Left ventricle myocardium inferior (tissue), 1 donor: ENCODE data around the gene RNF31. TPM values are rescaled to one million over a fixed set of nuclear protein-coding genes. Genes with fewer than 3 reads are reported as not detected.

Experiments
- DNase-seq: peaks from one replicate; pipeline ENCODE4 v3.0.0-alpha.2; 2020
- H3K27ac ChIP-seq: fragments of 200-600 bp; replicated peaks from 2 replicates; pipeline ENCODE4 v1.8.0; 2021
- H3K27me3 ChIP-seq: fragments of 200-600 bp; 2 replicates; pipeline ENCODE4 v1.8.0; 2021; ENCODE audit warnings: low read depth
- H3K36me3 ChIP-seq: fragments of 200-600 bp; 2 replicates; pipeline ENCODE4 v1.8.0; 2021
- H3K4me1 ChIP-seq: fragments of 200-600 bp; 2 replicates; pipeline ENCODE4 v1.8.0; 2021
- H3K4me3 ChIP-seq: fragments of 200-600 bp; 2 replicates; pipeline ENCODE4 v1.8.0; 2021; ENCODE audit warnings: mild to moderate bottlenecking, moderate library complexity
- H3K9me3 ChIP-seq: fragments of 200-600 bp; replicated peaks from 2 replicates; pipeline ENCODE4 v1.8.0; 2021
- CTCF ChIP-seq: fragments of 200-600 bp; IDR thresholded peaks from 2 replicates; pipeline ENCODE4 v1.8.0; 2021; ENCODE audit warnings: antibody characterized with exemption, mild to moderate bottlenecking, borderline replicate concordance
- intact Hi-C: fragments of 100-400 bp; cut with micrococcal nuclease; formaldehyde crosslinking; loops from one replicate; pipeline ENCODE4 v1.11.0; 2022
- total RNA-seq: library from RNA; stranded (reverse); fragmentation: NEBNext Ultra II Directional; extraction: Animal tissue kit (Norgen Biotek cat#: 25700); gene quantifications from one replicate; pipeline ENCODE4 v1.2.1, GENCODE V29; 2021
- donor health status: DM: no; HTN: yes; CAD: no; lungs with severe emphysema.

RNF31 gene
- total RNA-seq, 1 donor from 2014 or later: 34.8 TPM

- TF ChIP-seq CTCF: no peak
- H3K9me3 ChIP-seq: no peaks in the 10 kb centered on the region
- H3K27me3 ChIP-seq: no peaks in the 10 kb centered on the region
- peak within 1 kb of the TSS; percentile 99 for H3K4me3 ChIP-seq
- H3K27ac ChIP-seq: peak within 1 kb of the TSS; percentile 98
- peak; percentile 93 for DNase-seq
- H3K4me1 ChIP-seq: peaks cover 61% of the 10 kb centered on the region
- peaks cover 45% of the 10 kb centered on the region for H3K36me3 ChIP-seq
- intact Hi-C loops: no loop called here
Observed at GRCh38 chr14:24146453-24146977, 783 bp upstream of the RNF31 start, which contains the start of gene PSME2. Gene PSME2 (minus strand): TSS chr14:24146610. CDS start chr14:24146581, 29 bp downstream.

- Histone ChIP-seq H3K27ac (peak overlapping the region; percentile 98), H3K9me3 (no peaks in the 10 kb centered on the region), H3K4me3 (peak overlapping the region; percentile 99), H3K36me3 (peaks cover 59% of the 10 kb centered on the region), H3K27me3 (no peaks in the 10 kb centered on the region), H3K4me1 (peaks cover 52% of the 10 kb centered on the region)
- no peak for TF ChIP-seq CTCF
- intact Hi-C loops: no loop called here
- no peak for DNase-seq
Observed at GRCh38 chr14:24147761-24148428, 597 bp downstream of the RNF31 start.

GRCh38 chr14:24149302-24149969, 2.1 kb downstream of the RNF31 start:
- Histone ChIP-seq H3K27ac (no peak overlapping the region), H3K27me3 (no peaks in the 10 kb centered on the region), H3K4me1 (peaks cover 49% of the 10 kb centered on the region), H3K9me3 (no peaks in the 10 kb centered on the region), H3K36me3 (peaks cover 60% of the 10 kb centered on the region), H3K4me3 (no peak overlapping the region)
- no peak for TF ChIP-seq CTCF
- DNase-seq: no peak
- intact Hi-C loops: no loop called here

GRCh38 chr14:24150061-24150460, 2.8 kb downstream of the RNF31 start:
- H3K27ac ChIP-seq: no peak overlapping the region
- H3K4me1 ChIP-seq: peaks cover 46% of the 10 kb centered on the region
- peaks cover 66% of the 10 kb centered on the region for H3K36me3 ChIP-seq
- no peak for DNase-seq
- no peaks in the 10 kb centered on the region for H3K9me3 ChIP-seq
- TF ChIP-seq CTCF: no peak
- H3K27me3 ChIP-seq: no peaks in the 10 kb centered on the region
- intact Hi-C loops: no loop called here
- H3K4me3 ChIP-seq: no peak overlapping the region

- no peak for TF ChIP-seq CTCF
- H3K4me1 ChIP-seq: peaks cover 41% of the 10 kb centered on the region
- H3K9me3 ChIP-seq: no peaks in the 10 kb centered on the region
- intact Hi-C loops: no loop called here
- DNase-seq: no peak
- no peaks in the 10 kb centered on the region for H3K27me3 ChIP-seq
- peaks cover 71% of the 10 kb centered on the region for H3K36me3 ChIP-seq
- H3K27ac ChIP-seq: no peak overlapping the region
- no peak overlapping the region for H3K4me3 ChIP-seq
Observed at GRCh38 chr14:24150567-24150966, 3.3 kb downstream of the RNF31 start.
